CD14-positive monocyte (primary cell): ENCODE results near the gene C2CD2. TPM values are rescaled to one million over a fixed set of nuclear protein-coding genes. Genes with fewer than 3 reads are reported as not detected.

Experiments
- DNase-seq, 3 donors: peaks; one replicate each; pipeline ENCODE4 v3.0.0-alpha.2; 2011 to 2022
- H2AFZ ChIP-seq: 2 replicates; pipeline ENCODE4 v1.6.0; 2012; ENCODE audit warnings: mild to moderate bottlenecking, low read depth, low read length, inconsistent platforms; ENCODE audit not compliant: insufficient read depth, poor library complexity, severe bottlenecking
- H3K27ac ChIP-seq, 2 donors: 1 replicate in 1 of 2; 2 replicates in 1 of 2; pipeline ENCODE4 v1.5.1; 2012 to 2013; ENCODE audit warnings: low read length in 2 of 2, control low read depth in 1 of 2, inconsistent platforms in 1 of 2, low read depth in 1 of 2, mild to moderate bottlenecking in 1 of 2
- H3K27me3 ChIP-seq, 2 donors: one replicate each; pipeline versions ENCODE4 v1.6.0 to v1.6.1; 2011 to 2013; ENCODE audit warnings: low read length in 2 of 2; ENCODE audit not compliant: control insufficient read depth in 2 of 2, insufficient read depth in 2 of 2
- H3K36me3 ChIP-seq, 2 donors: replicated peaks in 1 of 2; 1 replicate in 1 of 2; 2 replicates in 1 of 2; pipeline versions ENCODE4 v1.5.1 to v1.6.1; 2012 to 2013; ENCODE audit warnings: low read length in 2 of 2, control low read depth in 1 of 2, inconsistent platforms in 1 of 2, mild to moderate bottlenecking in 1 of 2; ENCODE audit not compliant: insufficient read depth in 2 of 2, control insufficient read depth in 1 of 2
- H3K4me1 ChIP-seq, 2 donors: 1 replicate in 1 of 2; 2 replicates in 1 of 2; pipeline versions ENCODE4 v1.5.1 to v1.6.1; 2012 to 2013; ENCODE audit warnings: low read length in 2 of 2, control low read depth in 1 of 2, inconsistent platforms in 1 of 2, mild to moderate bottlenecking in 1 of 2, moderate library complexity in 1 of 2; ENCODE audit not compliant: insufficient read depth in 2 of 2, control insufficient read depth in 1 of 2
- H3K4me2 ChIP-seq: replicated peaks from 2 replicates; pipeline ENCODE3; 2012; ENCODE audit warnings: low read length, moderate library complexity, mild to moderate bottlenecking; ENCODE audit not compliant: poor library complexity, severe bottlenecking; ENCODE audit errors: extremely low read depth
- H3K4me3 ChIP-seq, 3 experiments: fragments of 200-600 bp in 1 of 3; sonication (generic) in 1 of 3; replicated peaks in 1 of 3; 1 replicate in 2 of 3; 2 replicates in 1 of 3; pipeline ENCODE4 v1.5.1; 2011 to 2013; ENCODE audit warnings: low read length in 3 of 3, mild to moderate bottlenecking in 3 of 3, control low read depth in 2 of 3, low read depth in 2 of 3, inconsistent platforms in 1 of 3, moderate library complexity in 1 of 3
- H3K79me2 ChIP-seq: 2 replicates; pipeline ENCODE4 v1.6.0; 2012; ENCODE audit warnings: mild to moderate bottlenecking, control low read depth, inconsistent platforms, low read length, moderate library complexity; ENCODE audit not compliant: insufficient read depth
- H3K9ac ChIP-seq: 2 replicates; pipeline ENCODE4 v1.6.0; 2017; ENCODE audit warnings: low read length, mild to moderate bottlenecking; ENCODE audit not compliant: insufficient read depth, poor library complexity, severe bottlenecking
- H3K9me3 ChIP-seq, 2 donors: replicated peaks in 1 of 2; 1 replicate in 1 of 2; 2 replicates in 1 of 2; pipeline versions ENCODE4 v1.5.1 to v1.6.1; 2012 to 2013; ENCODE audit warnings: low read length in 2 of 2, control low read depth in 1 of 2; ENCODE audit not compliant: control insufficient read depth in 1 of 2, insufficient read depth in 1 of 2
- H4K20me1 ChIP-seq: 2 replicates; pipeline ENCODE4 v1.6.0; 2012; ENCODE audit warnings: mild to moderate bottlenecking, low read length, control low read depth, moderate library complexity; ENCODE audit not compliant: insufficient read depth
- H3K27ac Mint-ChIP-seq, 7 donors: one replicate each; pipeline ENCODE4 v1.8.0; 2020; ENCODE audit warnings: mild to moderate bottlenecking in 7 of 7, mixed read lengths in 7 of 7, moderate library complexity in 6 of 7, inconsistent platforms in 2 of 7
- H3K27me3 Mint-ChIP-seq, 3 donors: one replicate each; pipeline ENCODE4 v1.8.0; 2021 to 2022; ENCODE audit warnings: low read depth in 3 of 3, mild to moderate bottlenecking in 3 of 3, mixed read lengths in 3 of 3, moderate library complexity in 3 of 3, inconsistent platforms in 1 of 3
- H3K36me3 Mint-ChIP-seq, 2 donors: one replicate each; pipeline ENCODE4 v1.8.0; 2020; ENCODE audit warnings: mixed read lengths in 2 of 2, inconsistent platforms in 1 of 2, mild to moderate bottlenecking in 1 of 2
- H3K4me1 Mint-ChIP-seq: one replicate; pipeline ENCODE4 v1.8.0; 2020; ENCODE audit warnings: mild to moderate bottlenecking, mixed read lengths
- H3K4me3 Mint-ChIP-seq, 2 donors: one replicate each; pipeline ENCODE4 v1.8.0; 2020; ENCODE audit warnings: mild to moderate bottlenecking in 2 of 2, mixed read lengths in 2 of 2, moderate library complexity in 1 of 2
- H3K9me3 Mint-ChIP-seq, 7 donors: one replicate each; pipeline ENCODE4 v1.8.0; 2020 to 2022; ENCODE audit warnings: mixed read lengths in 7 of 7, mild to moderate bottlenecking in 6 of 7, moderate library complexity in 6 of 7, inconsistent platforms in 2 of 7
- CTCF ChIP-seq: fragments of 200-600 bp; IDR thresholded peaks from one replicate; pipeline ENCODE4 v1.8.0; 2022; ENCODE audit warnings: antibody characterized with exemption, mild to moderate bottlenecking
- WGBS: methylation state at CpG from one replicate; pipeline ENCODE4 v1.1.5; 2013; ENCODE audit warnings: missing lambda C conversion rate; ENCODE audit not compliant: insufficient coverage; 5-methylcytosine and 5-hydroxymethylcytosine counted together
- intact Hi-C, 2 donors: fragments of 100-400 bp; cut with micrococcal nuclease; formaldehyde crosslinking; loops; one replicate each; pipeline versions ENCODE4 v1.15.0 to v1.15.1; 2023
- polyA plus RNA-seq, 3 donors: library from polyadenylated mRNA; depleted of rRNA in 1 of 3; unstranded in 2 of 3; stranded (reverse) in 1 of 3; fragments of 300-500 nt in 2 of 3; fragments of >200 nt in 1 of 3; fragmentation: Illumina TruSeq in 2 of 3; gene quantifications; 1 replicate in 2 of 3; 2 replicates in 1 of 3; pipeline ENCODE4 v1.2.3, GENCODE V29; 2012 to 2021

The C2CD2 gene
- polyA plus RNA-seq, 3 donors = 1.4 to 17.0 (median 3.8) TPM

DNA sequence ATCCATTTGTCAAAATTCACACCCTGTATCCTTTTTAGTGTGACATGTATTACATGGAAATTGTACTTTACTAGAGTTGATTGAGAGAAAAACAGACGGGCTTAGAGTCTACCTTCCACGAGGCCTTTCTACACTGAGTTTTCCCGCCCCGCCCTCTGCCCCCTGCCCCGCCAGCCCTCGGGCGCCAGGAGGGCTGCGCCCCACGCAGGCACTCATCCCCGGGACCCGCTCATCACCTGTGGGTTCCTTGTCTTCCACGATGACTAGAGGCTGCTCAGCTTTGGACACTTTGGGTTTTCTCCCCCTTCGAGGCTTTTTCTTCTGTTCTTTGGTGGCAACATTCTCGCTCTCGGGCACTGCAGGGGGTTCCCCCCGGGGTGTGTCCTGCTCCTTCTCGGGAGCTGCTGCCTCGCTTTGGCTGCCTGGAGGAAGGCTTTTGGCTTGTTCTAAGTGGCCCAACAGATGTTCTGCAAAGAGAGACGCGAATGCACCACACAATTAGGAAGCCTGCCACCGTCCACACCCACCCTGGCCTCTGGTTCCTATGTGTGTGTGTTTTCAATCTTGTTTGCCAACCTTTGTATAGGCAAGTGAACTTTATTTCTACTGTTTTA is 114.3 kb downstream of the C2CD2 start:
- WGBS = 97% methylated on average over 17 of the region's 21 CpGs
- H3K27ac Mint-ChIP-seq = no peak overlapping the region
- Histone ChIP-seq H3K4me3 (no peak overlapping the region), H3K27ac (no peak overlapping the region), H3K4me1 (no peaks in the 10 kb centered on the region), H3K27me3 (no peaks in the 10 kb centered on the region), H3K9ac (no peak overlapping the region), H4K20me1 (no peaks in the 10 kb centered on the region), H3K36me3 (peaks cover 46 to 74% of the 10 kb centered on the region in 2 donors), H3K9me3 (no peaks in the 10 kb centered on the region), H3K4me2 (no peak overlapping the region), H2AFZ (no peak overlapping the region), H3K79me2 (no peaks in the 10 kb centered on the region)
- no peak for TF ChIP-seq CTCF
- peaks cover 7 to 15% (median 11%) of the 10 kb centered on the region in 7 donors for H3K9me3 Mint-ChIP-seq
- no peak for DNase-seq
- H3K27me3 Mint-ChIP-seq = peaks cover 0 to 3% (median 2%) of the 10 kb centered on the region in 3 donors
- intact Hi-C loops = no loop called here
- H3K36me3 Mint-ChIP-seq = peaks cover 56 to 79% of the 10 kb centered on the region in 2 donors
- H3K4me1 Mint-ChIP-seq = no peaks in the 10 kb centered on the region
- no peak overlapping the region for H3K4me3 Mint-ChIP-seq

- peaks cover 7 to 12% (median 11%) of the 10 kb centered on the region in 7 donors for H3K9me3 Mint-ChIP-seq
- no peak for DNase-seq
- Histone ChIP-seq H3K79me2 (no peaks in the 10 kb centered on the region), H2AFZ (no peak overlapping the region), H3K4me2 (no peak overlapping the region), H3K9me3 (no peaks in the 10 kb centered on the region), H4K20me1 (no peaks in the 10 kb centered on the region), H3K27ac (no peak overlapping the region), H3K36me3 (peaks cover 49 to 79% of the 10 kb centered on the region in 2 donors), H3K4me3 (no peak overlapping the region), H3K9ac (no peak overlapping the region), H3K4me1 (no peaks in the 10 kb centered on the region), H3K27me3 (no peaks in the 10 kb centered on the region)
- TF ChIP-seq CTCF = no peak
- H3K4me3 Mint-ChIP-seq = no peak overlapping the region
- WGBS = 88% methylated on average over 7 of the region's 7 CpGs
- peak overlapping the region in 1 of 7 donors; percentile 66 for H3K27ac Mint-ChIP-seq
- H3K27me3 Mint-ChIP-seq = peaks cover 0 to 2% (median 1%) of the 10 kb centered on the region in 3 donors
- H3K4me1 Mint-ChIP-seq = no peaks in the 10 kb centered on the region
- H3K36me3 Mint-ChIP-seq = peaks cover 60 to 75% of the 10 kb centered on the region in 2 donors
- intact Hi-C loops = no loop called here
Observed at GRCh38 chr21:41837756-41838297, 116.0 kb downstream of the C2CD2 start.
